Coronary artery (tissue), 2 donors: Measurements from ENCODE around the gene MOCOS.

Experiments
- DNase-seq: peaks from one replicate; pipeline ENCODE4 v3.0.0-alpha.2; 2017; ENCODE audit warnings: low spot score
- H3K27ac ChIP-seq, 2 donors: fragments of 200-600 bp; sonication (generic); one replicate each; pipeline ENCODE4 v1.5.1; 2016 to 2019
- H3K4me3 ChIP-seq: fragments of 200-600 bp; sonication (generic); 2 replicates; pipeline ENCODE4 v1.5.1; 2016; ENCODE audit warnings: mild to moderate bottlenecking, moderate library complexity
- CTCF ChIP-seq: fragments of 200-600 bp; sonication (generic); IDR thresholded peaks from one replicate; pipeline ENCODE4 v1.5.1; 2019; ENCODE audit warnings: antibody characterized with exemption

The MOCOS gene

GRCh38 chr18:36315736-36316135 is 128.4 kb downstream of the MOCOS start:
- no peak for TF ChIP-seq CTCF

GRCh38 chr18:36316246-36316645 is 128.9 kb downstream of the MOCOS start:
- DNase-seq: no peak
- no peak for TF ChIP-seq CTCF

More at GRCh38 chr18:36315736-36316135, 128.4 kb downstream of the MOCOS start:
- Histone ChIP-seq H3K4me3 (no peak overlapping the region), H3K27ac (no peak overlapping the region)
- no peak for DNase-seq

More at GRCh38 chr18:36316246-36316645, 128.9 kb downstream of the MOCOS start:
- H3K27ac ChIP-seq: no peak overlapping the region
- H3K4me3 ChIP-seq: no peak overlapping the region
